ENCODE results near the gene ADGRA1. TPM values are rescaled to one million over a fixed set of nuclear protein-coding genes. Genes with fewer than 3 reads are reported as not detected.
A peak's percentile ranks its signal among the peaks of the same experiment; 100 is the strongest.

Gene ADGRA1
- total and polyA plus RNA-seq, 2 of the 8 experiments (the other 6 are each of a cell fraction or from before 2014, with no cell fraction given), result 0.17 to 0.21 TPM

- H2BK120ac ChIP-seq (replicated peaks; ENCODE audit: low read depth, low read length), result peak overlapping the region; percentile 44
- H3K79me2 ChIP-seq (ENCODE audit: control insufficient read depth in 1 of 2, insufficient read depth in 2 of 2, low read length in 2 of 2), result no peaks in the 10 kb centered on the region
- no peak overlapping the region; a peak in 1 of 7 replicates for H3K9ac ChIP-seq (replicated peaks in 1 of 4; ENCODE audit: extremely low read depth in 1 of 4, low read depth in 3 of 4, low read length in 3 of 4)
- H4K20me1 ChIP-seq (replicated peaks in 1 of 2; ENCODE audit: control insufficient read depth in 1 of 2, insufficient read depth in 2 of 2, low read length in 2 of 2), result peaks cover 0 to 3% of the 10 kb centered on the region in 2 experiments
- no peaks in the 10 kb centered on the region for H3K79me1 ChIP-seq (ENCODE audit: low read depth, low read length)
- no peaks in the 10 kb centered on the region for H3K27me3 ChIP-seq (replicated peaks in 1 of 4; ENCODE audit: control insufficient read depth in 3 of 4, extremely low read depth in 1 of 4, insufficient read depth in 3 of 4, low read length in 3 of 4)
- peak overlapping the region in 2 of 4 experiments; percentile 14 to 37; a peak in 2 of 8 replicates for H3K4me3 ChIP-seq (ENCODE audit: extremely low read depth in 1 of 4, insufficient read depth in 2 of 4, low read depth in 3 of 4, low read length in 4 of 4)
- H2BK15ac ChIP-seq (ENCODE audit: low read length), result peak overlapping the region; percentile 19; the same call in 1 of the 2 replicates
- no peaks in the 10 kb centered on the region for H3K9me3 ChIP-seq (ENCODE audit: insufficient read depth in 2 of 2, low read depth in 1 of 2, low read length in 1 of 2)
- no peak overlapping the region for H3K23ac ChIP-seq (ENCODE audit: insufficient read length)
- peak overlapping the region; percentile 98; the same call in 1 of the 2 replicates for H2BK12ac ChIP-seq (ENCODE audit: low read depth, low read length)
- H3K4ac ChIP-seq (replicated peaks; ENCODE audit: insufficient read length, low read depth, low read length), result peak overlapping the region; percentile 95
- WGBS, 2 experiments (ENCODE audit: extremely low coverage in 1 of 2, insufficient coverage in 1 of 2, insufficient read length in 1 of 2, insufficient replicate concordance in 2 of 2, low coverage in 1 of 2, low lambda C conversion rate in 2 of 2, missing lambda C conversion rate in 1 of 2), result 18% methylated on average over 27 of the region's 37 CpGs; no CpG with 5 or more reads in 1 of the 2 experiments
- peak; percentile 39 for FAIRE-seq
- CTCF ChIA-PET (ENCODE audit: partially characterized antibody), result interaction anchor here (0.6 to 4.2 kb wide), 6 partner anchors 8 to 121 kb away, joined by 3 to 27 read pairs (median 6); partner anchors contain the start of gene ADGRA1
- peak overlapping the region; percentile 38 to 59 for H3K4me2 ChIP-seq (ENCODE audit: insufficient read depth in 1 of 2, low read depth in 2 of 2, low read length in 2 of 2)
- H3K36me3 ChIP-seq (ENCODE audit: control insufficient read depth in 2 of 4, insufficient read depth in 4 of 4, low read length in 3 of 4), result no peaks in the 10 kb centered on the region
- H2AFZ ChIP-seq (ENCODE audit: low read length), result 0 out of 2 replicates have a peak overlapping the region, but pooled peaks have one; percentile 54
- H3K18ac ChIP-seq (ENCODE audit: extremely low read depth, low read length), result no peak overlapping the region
- peak overlapping the region; percentile 79; the same call in 1 of the 2 replicates for H2BK5ac ChIP-seq (ENCODE audit: low read depth, low read length)
- no peak overlapping the region for H3K14ac ChIP-seq (ENCODE audit: insufficient read length)
- POLR2A ChIA-PET (ENCODE audit: partially characterized antibody), result interaction anchor here (0.6 to 1.0 kb wide), 2 partner anchors 164 to 281 kb away, joined by 3 read pairs; no protein-coding TSS in a partner anchor
- H3K23me2 ChIP-seq (ENCODE audit: low read depth, low read length), result no peaks in the 10 kb centered on the region; the same call in 1 of the 2 replicates
- H3K4me1 ChIP-seq (replicated peaks in 1 of 4; ENCODE audit: control insufficient read depth in 3 of 4, insufficient read depth in 4 of 4, low read length in 3 of 4), result peaks cover 5 to 23% (median 17%) of the 10 kb centered on the region in 4 experiments
- H2BK20ac ChIP-seq (ENCODE audit: low read length), result no peak overlapping the region
- peak; percentile 78 to 94 for DNase-seq (ENCODE audit: low read depth in 1 of 2, low spot score in 2 of 2)
- H3K27ac ChIP-seq (ENCODE audit: low read depth, low read length), result no peak overlapping the region
- H3K56ac ChIP-seq (replicated peaks; ENCODE audit: insufficient read length, low read depth, low read length), result peak overlapping the region; percentile 19
- peak overlapping the region; percentile 28; the same call in 1 of the 2 replicates for H4K8ac ChIP-seq (ENCODE audit: extremely low read depth, insufficient read depth, low read length)
- H4K5ac ChIP-seq (ENCODE audit: insufficient read length, low read depth, low read length), result peak overlapping the region; percentile 55
- no peak overlapping the region for H2AK5ac ChIP-seq (ENCODE audit: low read depth, low read length)
- peak overlapping the region; percentile 89 for H4K91ac ChIP-seq (replicated peaks; ENCODE audit: insufficient read length, low read length)
- TF ChIP-seq CTCF (IDR thresholded peaks at IDR 0.05; ENCODE audit: control extremely low read depth in 1 of 3, insufficient read depth in 1 of 3, low read depth in 1 of 3, low read length in 3 of 3), result no peak
- TF ChIP-seq HDAC2 (IDR thresholded peaks at IDR 0.05; ENCODE audit: borderline replicate concordance in 1 of 2, low read depth in 2 of 2, low read length in 2 of 2), result no peak
- no peak for TF ChIP-seq CHD2 (IDR thresholded peaks at IDR 0.05; ENCODE audit: low read length)
- no peak for TF ChIP-seq NRF1 (IDR thresholded peaks at IDR 0.05; ENCODE audit: low read depth, low read length)
- TF ChIP-seq ATF3 (IDR thresholded peaks at IDR 0.05; ENCODE audit: insufficient read depth, low read depth, low read length), result no peak
- no peak for TF ChIP-seq KDM4A (IDR thresholded peaks at IDR 0.05; ENCODE audit: low read depth, low read length, severe bottlenecking)
- no peak for TF ChIP-seq KDM1A (IDR thresholded peaks at IDR 0.05; ENCODE audit: borderline replicate concordance, low read length)
These were observed 13.1 kb downstream of the ADGRA1 start for GRCh38 chr10:133100706-133101415.
